ENCODE data around the gene SLC37A1. TPM values are rescaled to one million over a fixed set of nuclear protein-coding genes. Genes with fewer than 3 reads are reported as not detected.

SLC37A1 gene
- total RNA-seq, 1 experiment from 2014 or later: 11.2 TPM

DNA sequence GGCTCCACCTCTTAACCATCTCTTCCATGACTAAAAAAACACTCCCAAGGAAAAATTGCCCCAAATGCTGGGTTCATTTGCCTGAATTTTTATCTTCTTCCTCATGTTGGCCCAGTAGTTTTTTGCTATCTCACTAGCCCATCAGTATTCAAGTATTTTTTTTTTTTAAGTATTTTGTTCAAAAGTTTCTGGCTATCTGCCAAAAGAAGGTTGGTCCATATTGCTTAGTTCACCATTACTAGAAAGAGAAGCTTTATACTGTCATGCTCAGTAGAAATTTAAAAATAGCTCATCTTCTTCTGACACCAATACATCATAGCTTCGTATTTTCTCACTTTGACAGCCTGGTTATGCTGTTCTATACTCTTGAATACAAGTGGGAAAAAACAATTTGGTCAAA lies 98.7 kb downstream of the SLC37A1 start:
- no peak for DNase-seq (ENCODE audit: low spot score)
- ChIA-PET POLR2A (ENCODE audit: low non-redundant PET) (no interaction called here), CTCF (no interaction called here)
- Histone ChIP-seq H3K4me3 (ENCODE audit: low read depth, low read length, poor library complexity, severe bottlenecking) (no peak overlapping the region), H3K27me3 (replicated peaks; ENCODE audit: insufficient read depth, low read depth, low read length, poor library complexity) (no peaks in the 10 kb centered on the region), H3K4me1 (ENCODE audit: insufficient read depth, low read length, poor library complexity, severe bottlenecking) (no peaks in the 10 kb centered on the region), H3K36me3 (ENCODE audit: insufficient read depth, low read length, poor library complexity, severe bottlenecking) (no peaks in the 10 kb centered on the region), H3K27ac (ENCODE audit: low read depth, low read length, poor library complexity, severe bottlenecking) (no peak overlapping the region), H3K9me3 (ENCODE audit: low read depth, low read length, poor library complexity, severe bottlenecking) (no peaks in the 10 kb centered on the region)
- no TSS peak for BruUV-seq (replicated peaks)
- no peak for TF ChIP-seq EZH2 (IDR thresholded peaks at IDR 0.05; ENCODE audit: borderline replicate concordance, low read depth, low read length, poor library complexity, severe bottlenecking)
- TF ChIP-seq, protein P1, sequence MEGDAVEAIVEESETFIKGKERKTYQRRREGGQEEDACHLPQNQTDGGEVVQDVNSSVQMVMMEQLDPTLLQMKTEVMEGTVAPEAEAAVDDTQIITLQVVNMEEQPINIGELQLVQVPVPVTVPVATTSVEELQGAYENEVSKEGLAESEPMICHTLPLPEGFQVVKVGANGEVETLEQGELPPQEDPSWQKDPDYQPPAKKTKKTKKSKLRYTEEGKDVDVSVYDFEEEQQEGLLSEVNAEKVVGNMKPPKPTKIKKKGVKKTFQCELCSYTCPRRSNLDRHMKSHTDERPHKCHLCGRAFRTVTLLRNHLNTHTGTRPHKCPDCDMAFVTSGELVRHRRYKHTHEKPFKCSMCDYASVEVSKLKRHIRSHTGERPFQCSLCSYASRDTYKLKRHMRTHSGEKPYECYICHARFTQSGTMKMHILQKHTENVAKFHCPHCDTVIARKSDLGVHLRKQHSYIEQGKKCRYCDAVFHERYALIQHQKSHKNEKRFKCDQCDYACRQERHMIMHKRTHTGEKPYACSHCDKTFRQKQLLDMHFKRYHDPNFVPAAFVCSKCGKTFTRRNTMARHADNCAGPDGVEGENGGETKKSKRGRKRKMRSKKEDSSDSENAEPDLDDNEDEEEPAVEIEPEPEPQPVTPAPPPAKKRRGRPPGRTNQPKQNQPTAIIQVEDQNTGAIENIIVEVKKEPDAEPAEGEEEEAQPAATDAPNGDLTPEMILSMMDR (conservative IDR thresholded peaks at IDR 0.05; ENCODE audit: low read depth, low read length): no peak
- intact Hi-C loops (cut with micrococcal nuclease; ENCODE audit: unreplicated experiment): no loop called here

DNA sequence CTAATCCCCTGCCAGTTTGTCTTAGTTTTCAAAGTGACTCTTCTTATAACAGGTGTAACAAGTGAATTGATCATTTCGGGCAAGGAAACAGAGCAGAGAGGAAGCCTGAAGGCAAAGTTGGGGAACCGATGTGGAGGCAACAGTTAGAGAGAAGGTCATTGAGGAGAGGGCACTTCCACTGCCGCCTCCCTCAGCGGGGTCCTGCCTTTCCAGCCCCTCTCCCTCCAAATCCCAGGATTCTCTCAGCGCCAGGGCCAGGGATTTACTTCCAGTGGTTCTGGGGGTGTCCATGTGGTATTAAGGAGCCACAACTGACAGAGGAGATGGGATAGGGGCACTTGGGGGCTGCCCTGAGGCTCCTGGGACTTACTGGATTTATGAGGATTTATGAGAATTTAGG lies 100.1 kb downstream of the SLC37A1 start:
- ChIA-PET CTCF (no interaction called here), POLR2A (ENCODE audit: low non-redundant PET) (no interaction called here)

DNA sequence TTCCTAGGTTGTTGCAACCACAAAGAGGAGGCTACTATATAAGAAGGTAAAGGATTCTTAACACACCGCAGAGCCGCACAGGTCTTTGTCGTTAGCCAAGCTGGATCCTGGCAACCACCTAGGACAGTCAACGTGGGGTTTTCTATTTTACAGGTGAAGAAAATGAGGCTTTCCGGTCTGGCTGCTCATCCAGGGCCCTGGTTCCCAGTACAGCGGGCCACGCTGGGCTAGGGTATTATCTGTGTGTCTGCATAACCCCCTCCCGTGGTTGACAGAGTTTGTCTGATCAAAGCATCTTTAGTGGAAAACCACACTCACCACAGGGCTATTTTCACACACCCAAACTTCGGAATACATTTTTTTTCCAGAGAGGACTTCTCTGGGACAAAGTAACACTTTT lies 100.7 kb downstream of the SLC37A1 start:
- DNase-seq (ENCODE audit: low spot score): no peak
- CTCF ChIA-PET: no interaction called here
- Histone ChIP-seq H3K9me3 (ENCODE audit: low read depth, low read length, poor library complexity, severe bottlenecking) (no peaks in the 10 kb centered on the region), H3K27ac (ENCODE audit: low read depth, low read length, poor library complexity, severe bottlenecking) (no peak overlapping the region), H3K4me3 (ENCODE audit: low read depth, low read length, poor library complexity, severe bottlenecking) (no peak overlapping the region), H3K4me1 (ENCODE audit: insufficient read depth, low read length, poor library complexity, severe bottlenecking) (no peaks in the 10 kb centered on the region), H3K27me3 (replicated peaks; ENCODE audit: insufficient read depth, low read depth, low read length, poor library complexity) (no peaks in the 10 kb centered on the region), H3K36me3 (ENCODE audit: insufficient read depth, low read length, poor library complexity, severe bottlenecking) (no peaks in the 10 kb centered on the region)
- intact Hi-C loops (cut with micrococcal nuclease; ENCODE audit: unreplicated experiment): no loop called here
- BruUV-seq (replicated peaks): no TSS peak
- TF ChIP-seq, protein P1 (conservative IDR thresholded peaks at IDR 0.05; ENCODE audit: low read depth, low read length): no peak
- no peak for TF ChIP-seq EZH2 (IDR thresholded peaks at IDR 0.05; ENCODE audit: borderline replicate concordance, low read depth, low read length, poor library complexity, severe bottlenecking)
- POLR2A ChIA-PET (ENCODE audit: low non-redundant PET): no interaction called here

More for the DNA sequence above, 100.1 kb downstream of the SLC37A1 start:
- H3K27ac ChIP-seq (ENCODE audit: low read depth, low read length, poor library complexity, severe bottlenecking): no peak overlapping the region
- intact Hi-C loops (cut with micrococcal nuclease; ENCODE audit: unreplicated experiment): no loop called here
- H3K9me3 ChIP-seq (ENCODE audit: low read depth, low read length, poor library complexity, severe bottlenecking): no peaks in the 10 kb centered on the region
- no peaks in the 10 kb centered on the region for H3K4me1 ChIP-seq (ENCODE audit: insufficient read depth, low read length, poor library complexity, severe bottlenecking)
- no peaks in the 10 kb centered on the region for H3K27me3 ChIP-seq (replicated peaks; ENCODE audit: insufficient read depth, low read depth, low read length, poor library complexity)
- H3K4me3 ChIP-seq (ENCODE audit: low read depth, low read length, poor library complexity, severe bottlenecking): no peak overlapping the region
- no peak for DNase-seq (ENCODE audit: low spot score)
- no peaks in the 10 kb centered on the region for H3K36me3 ChIP-seq (ENCODE audit: insufficient read depth, low read length, poor library complexity, severe bottlenecking)
- no TSS peak for BruUV-seq (replicated peaks)
- TF ChIP-seq EZH2 (IDR thresholded peaks at IDR 0.05; ENCODE audit: borderline replicate concordance, low read depth, low read length, poor library complexity, severe bottlenecking): no peak
- TF ChIP-seq, protein P1 (conservative IDR thresholded peaks at IDR 0.05; ENCODE audit: low read depth, low read length): no peak

All from A673 (cell line).